Upper lobe of left lung (tissue), 4 donors: ENCODE results near the gene RPUSD4.

Experiments
- CTCF ChIP-seq, 6 experiments: fragments of 450-650 bp in 4 of 6; fragments of 200-600 bp in 2 of 6; sonication (generic) in 2 of 6; IDR thresholded peaks; one replicate each; pipeline ENCODE4 v1.5.1; 2016 to 2019; ENCODE audit warnings: antibody characterized with exemption in 6 of 6
- EP300 ChIP-seq, 4 donors: sonication (generic); formaldehyde crosslinking; IDR thresholded peaks; one replicate each; pipeline ENCODE4 v1.5.1; 2017; ENCODE audit warnings: antibody characterized with exemption in 4 of 4, control low read depth in 2 of 4
- POLR2A ChIP-seq, 4 donors: fragments of 450-650 bp; IDR thresholded peaks; one replicate each; pipeline ENCODE4 v1.5.1; 2016 to 2017; ENCODE audit warnings: antibody characterized with exemption in 4 of 4, mild to moderate bottlenecking in 2 of 4
- POLR2AphosphoS5 ChIP-seq, 2 donors: sonication (generic); formaldehyde crosslinking; IDR thresholded peaks; one replicate each; pipeline ENCODE4 v1.5.1; 2017; ENCODE audit warnings: antibody characterized with exemption in 2 of 2

- TF ChIP-seq POLR2A (IDR thresholded peaks at IDR 0.05) (no peak), POLR2AphosphoS5 (IDR thresholded peaks at IDR 0.05) (no peak), CTCF (IDR thresholded peaks at IDR 0.05) (no peak), EP300 (IDR thresholded peaks at IDR 0.05) (no peak)
These were observed 19.9 kb downstream of the RPUSD4 start for GRCh38 chr11:126191379-126192073.
